ENCODE results near the gene TPPP.

DNA sequence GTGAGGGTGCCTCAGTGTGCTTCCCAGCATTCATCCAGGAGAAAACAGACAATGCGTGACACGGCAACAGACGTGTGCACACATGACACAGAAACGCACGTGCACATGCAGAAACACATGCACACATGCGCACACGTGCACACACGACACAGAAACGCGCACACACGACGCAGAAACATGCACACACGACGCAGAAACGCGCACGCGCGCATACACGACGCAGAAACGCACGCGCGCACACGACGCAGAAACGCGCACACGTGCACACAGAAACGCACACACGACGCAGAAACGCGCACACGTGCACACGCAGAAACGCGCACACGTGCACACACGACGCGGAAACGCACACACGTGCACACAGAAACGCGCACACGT is 16.5 kb downstream of the TPPP start:
- TF ChIP-seq SUZ12 (IDR thresholded peaks at IDR 0.05; ENCODE audit: extremely low read depth, insufficient read depth, insufficient read length) (no peak), YY1 (IDR thresholded peaks at IDR 0.05; ENCODE audit: insufficient read depth, insufficient read length) (no peak)
